Stimulated activated CD4-positive, alpha-beta T cell treated with anti-CD3 and anti-CD28 coated beads, TNF-alpha, amount 100 ng/mL, for 24 hours (primary cell): ENCODE data around the gene GDPD5.

Source experiments
- DNase-seq, 3 experiments: peaks; one replicate each; pipeline ENCODE4 v3.0.0-alpha.2; 2020; ENCODE audit warnings: low read depth in 3 of 3

GDPD5 gene

GRCh38 chr11:75525433-75526191, at the start of gene GDPD5:
Gene GDPD5, minus strand, starts transcription at chr11:75525941. Its CDS starts 48,206 bp downstream, at chr11:75477735.
- DNase-seq, result peak; percentile 60 to 88 (median 77)

- DNase-seq, result no peak
Observed at GRCh38 chr11:75574698-75575602, 49.2 kb upstream of the GDPD5 start.

- no peak for DNase-seq
Observed at GRCh38 chr11:75572744-75573143, 47.0 kb upstream of the GDPD5 start.

GRCh38 chr11:75571625-75572024, 45.9 kb upstream of the GDPD5 start:
- DNase-seq, result no peak

GRCh38 chr11:75570559-75571139, 44.9 kb upstream of the GDPD5 start:
- DNase-seq, result no peak

GRCh38 chr11:75568616-75569219, 43.0 kb upstream of the GDPD5 start:
- DNase-seq, result no peak

- DNase-seq, result no peak
Observed at GRCh38 chr11:75567971-75568370, 42.2 kb upstream of the GDPD5 start.

- DNase-seq, result no peak
Observed at GRCh38 chr11:75566763-75567279, 41.1 kb upstream of the GDPD5 start.

GRCh38 chr11:75565916-75566762, 40.4 kb upstream of the GDPD5 start:
- DNase-seq, result no peak

GRCh38 chr11:75565221-75565814, 39.6 kb upstream of the GDPD5 start:
- DNase-seq, result no peak

- DNase-seq, result no peak
Observed at GRCh38 chr11:75563978-75564552, 38.3 kb upstream of the GDPD5 start.

- DNase-seq, result no peak
Observed at GRCh38 chr11:75563501-75563977, 37.8 kb upstream of the GDPD5 start.

GRCh38 chr11:75562836-75563484, 37.2 kb upstream of the GDPD5 start:
- DNase-seq, result no peak

GRCh38 chr11:75562048-75562835, 36.5 kb upstream of the GDPD5 start, which contains the start of gene SERPINH1:
Gene SERPINH1, plus strand, starts transcription at chr11:75562253. Its CDS starts 4,097 bp downstream, at chr11:75566350.
- peak; percentile 44 to 81 (median 60) for DNase-seq

- DNase-seq, result no peak
Observed at GRCh38 chr11:75561426-75562047, 35.8 kb upstream of the GDPD5 start.

- DNase-seq, result no peak
Observed at GRCh38 chr11:75560644-75561043, 34.9 kb upstream of the GDPD5 start.

- DNase-seq, result no peak
Observed at GRCh38 chr11:75558939-75559843, 33.5 kb upstream of the GDPD5 start.
